Hematopoietic multipotent progenitor cell treated with erythropoietin and hydrocortisone succinate and interleukin-3 and kit ligand, for 6 days (in vitro differentiated cells): ENCODE measurements around the gene GRK2.
A peak's percentile ranks its signal among the peaks of the same experiment; 100 is the strongest.
"Not testable (repeated sequence)": the region's sequence is repeated elsewhere in the genome, so short reads cannot be mapped to it uniquely, and the experiment has no call there.

ENCODE experiments used
- DNase-seq: peaks from one replicate; pipeline ENCODE4 v3.0.0-alpha.2; 2015

Gene GRK2

GRCh38 chr11:67316882-67317204 is 50.6 kb downstream of the GRK2 start:
- no peak for DNase-seq

DNA sequence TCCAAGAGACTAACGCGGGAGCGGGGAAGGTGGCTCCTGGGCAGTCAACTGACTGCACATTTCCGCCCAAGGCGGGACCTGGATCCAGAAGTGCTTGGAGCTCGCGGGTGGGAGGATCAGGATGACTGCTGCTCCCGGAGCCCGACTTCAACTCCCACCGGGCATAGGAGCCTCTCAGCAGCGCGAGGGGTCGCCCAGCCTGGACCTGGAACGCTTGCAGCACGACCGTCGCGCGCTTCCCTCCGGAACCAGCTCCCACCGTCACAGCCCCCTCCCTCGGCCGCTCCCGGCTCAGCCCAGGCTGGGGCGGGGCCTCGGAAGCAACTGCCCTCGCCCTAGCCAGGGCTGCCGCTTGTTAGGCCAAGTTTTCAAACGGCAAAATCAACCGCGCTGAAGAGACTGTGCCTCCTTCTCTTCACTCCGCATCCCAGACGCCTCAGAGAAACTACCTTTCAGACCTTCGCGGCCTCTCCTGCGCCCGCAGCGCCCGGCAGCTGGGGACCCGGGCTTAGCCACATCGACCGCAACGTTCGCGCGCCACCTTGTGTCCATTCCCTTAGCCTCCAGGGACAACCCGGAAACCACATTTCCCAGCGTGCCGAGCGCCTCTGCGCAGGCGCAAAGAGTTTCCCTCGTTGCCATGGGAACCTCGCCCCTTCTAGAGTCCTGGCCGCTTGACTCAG is 51.1 kb downstream of the GRK2 start:
- peak; percentile 100 for DNase-seq

- DNase-seq = no peak
These were observed 51.7 kb downstream of the GRK2 start for GRCh38 chr11:67317888-67318555.

DNA sequence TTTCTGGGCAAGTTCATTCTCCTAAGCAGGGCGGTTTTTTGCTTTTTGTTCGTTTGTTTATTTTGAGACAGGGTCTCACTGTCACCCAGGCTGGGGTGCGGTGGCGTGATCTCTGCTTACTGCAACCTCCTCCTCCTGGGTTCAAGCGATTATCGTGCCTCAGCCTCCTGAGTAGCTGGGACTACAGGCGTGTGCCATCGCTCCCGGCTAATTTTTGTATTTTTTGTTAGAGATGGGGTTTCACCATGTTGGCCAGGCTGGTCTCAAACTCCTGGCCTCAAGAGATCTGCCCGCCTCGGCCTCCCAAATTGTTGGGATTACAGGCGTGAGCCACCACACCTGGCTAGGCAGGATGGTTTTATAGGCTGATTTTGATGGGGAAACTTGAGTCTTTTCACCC is 52.6 kb downstream of the GRK2 start:
- DNase-seq = not testable (repeated sequence)

DNA sequence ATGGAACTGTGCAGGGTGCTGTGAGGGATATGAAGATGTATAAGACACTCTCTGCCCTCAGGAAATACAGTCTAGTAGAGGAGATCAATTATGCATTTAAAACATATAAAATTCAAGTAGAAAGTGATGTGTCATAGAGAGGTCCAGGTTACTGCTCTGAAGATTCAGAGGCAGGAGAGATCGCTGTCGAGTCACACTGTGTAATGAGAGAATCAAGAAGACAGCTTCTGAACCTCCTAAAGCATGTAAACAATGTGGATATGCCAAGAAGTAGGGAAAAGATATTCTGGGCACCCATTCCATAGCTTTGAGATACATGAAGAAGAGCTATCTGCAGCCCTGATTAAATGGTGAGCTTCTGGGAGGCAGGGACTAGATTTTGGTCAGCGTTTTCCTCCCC is 53.7 kb downstream of the GRK2 start:
- no peak for DNase-seq

DNA sequence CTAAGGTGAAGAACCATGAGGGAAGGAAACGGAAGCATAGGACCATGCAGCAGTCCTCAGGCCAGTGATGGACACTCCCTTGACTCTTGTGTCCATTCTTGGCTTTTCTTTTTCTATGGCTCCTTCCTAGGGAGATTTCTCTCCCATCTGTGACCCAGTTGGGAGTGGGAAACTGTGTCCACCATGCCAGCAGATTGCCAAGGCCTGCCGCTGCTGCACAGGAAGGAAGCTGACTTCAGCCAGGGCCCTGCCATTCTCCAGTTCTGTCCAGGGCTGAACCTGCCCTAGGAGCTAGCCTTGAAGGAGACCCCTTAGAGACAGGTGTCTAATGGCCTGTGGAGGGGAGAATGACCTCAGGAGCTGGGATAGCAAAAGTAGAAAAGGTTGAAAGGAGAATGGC is 54.4 kb downstream of the GRK2 start:
- no peak for DNase-seq

GRCh38 chr11:67321313-67321871 is 55.1 kb downstream of the GRK2 start:
- DNase-seq = no peak

DNA sequence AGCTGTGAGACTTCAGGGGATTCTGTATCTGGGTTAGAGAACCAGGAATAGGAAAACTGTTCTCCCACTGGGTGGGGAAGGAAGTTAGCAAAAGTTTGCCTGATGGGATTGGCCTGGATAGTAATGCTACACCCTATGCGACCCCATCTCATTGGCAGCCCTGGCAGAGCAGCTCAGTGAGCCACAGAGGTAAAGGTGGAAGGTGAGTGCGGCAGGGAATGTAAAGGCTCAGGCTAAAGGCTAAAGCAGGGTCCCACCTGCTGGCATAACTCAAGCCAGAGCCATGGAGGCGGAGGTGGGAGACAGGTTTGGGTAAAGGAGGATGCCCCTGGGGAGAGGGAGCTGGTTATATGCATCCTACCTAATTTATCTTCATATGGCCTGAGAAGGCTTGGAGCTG is 55.8 kb downstream of the GRK2 start:
- no peak for DNase-seq

GRCh38 chr11:67323526-67323925 is 57.3 kb downstream of the GRK2 start:
- DNase-seq = no peak

- DNase-seq = no peak
These were observed 65.9 kb downstream of the GRK2 start for GRCh38 chr11:67332081-67332691.
